Measurements from ENCODE around the gene LRRFIP2.

DNA sequence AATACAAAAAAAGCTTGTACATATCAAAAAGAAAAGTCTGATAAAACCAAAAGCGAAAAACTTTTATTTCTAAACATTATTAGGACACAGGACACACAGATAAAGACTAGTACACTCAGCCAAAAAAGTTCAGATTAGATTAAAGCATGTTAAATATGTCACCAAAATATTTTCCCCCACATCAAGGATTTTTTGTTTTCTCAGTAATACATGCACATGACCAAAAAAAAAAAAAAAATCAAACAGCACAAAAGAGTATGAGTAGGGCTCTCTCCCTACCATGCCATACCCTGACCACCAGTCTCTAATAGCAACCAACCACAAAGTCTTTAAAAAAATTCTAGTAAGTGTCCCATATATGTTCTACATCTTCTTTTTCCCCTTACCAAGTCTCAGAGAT, 77.4 kb downstream of the LRRFIP2 start:
- TF ChIP-seq, protein P1, sequence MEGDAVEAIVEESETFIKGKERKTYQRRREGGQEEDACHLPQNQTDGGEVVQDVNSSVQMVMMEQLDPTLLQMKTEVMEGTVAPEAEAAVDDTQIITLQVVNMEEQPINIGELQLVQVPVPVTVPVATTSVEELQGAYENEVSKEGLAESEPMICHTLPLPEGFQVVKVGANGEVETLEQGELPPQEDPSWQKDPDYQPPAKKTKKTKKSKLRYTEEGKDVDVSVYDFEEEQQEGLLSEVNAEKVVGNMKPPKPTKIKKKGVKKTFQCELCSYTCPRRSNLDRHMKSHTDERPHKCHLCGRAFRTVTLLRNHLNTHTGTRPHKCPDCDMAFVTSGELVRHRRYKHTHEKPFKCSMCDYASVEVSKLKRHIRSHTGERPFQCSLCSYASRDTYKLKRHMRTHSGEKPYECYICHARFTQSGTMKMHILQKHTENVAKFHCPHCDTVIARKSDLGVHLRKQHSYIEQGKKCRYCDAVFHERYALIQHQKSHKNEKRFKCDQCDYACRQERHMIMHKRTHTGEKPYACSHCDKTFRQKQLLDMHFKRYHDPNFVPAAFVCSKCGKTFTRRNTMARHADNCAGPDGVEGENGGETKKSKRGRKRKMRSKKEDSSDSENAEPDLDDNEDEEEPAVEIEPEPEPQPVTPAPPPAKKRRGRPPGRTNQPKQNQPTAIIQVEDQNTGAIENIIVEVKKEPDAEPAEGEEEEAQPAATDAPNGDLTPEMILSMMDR (IDR thresholded peaks at IDR 0.05), result no peak
- TF ChIP-seq POLR2A (IDR thresholded peaks at IDR 0.05), result no peak

All from lower leg skin (tissue), 3 donors.